ENCODE data around the gene BTBD8.
"Not testable (repeated sequence)": the region's sequence is repeated elsewhere in the genome, so short reads cannot be mapped to it uniquely, and the experiment has no call there.

The BTBD8 gene

GRCh38 chr1:92043621-92044020 is 36.5 kb upstream of the BTBD8 start:
- no peak for DNase-seq (ENCODE audit: low read depth)
- no peak for TF ChIP-seq CTCF (conservative IDR thresholded peaks at IDR 0.05; ENCODE audit: low read depth, low read length)
- H3K4me3 ChIP-seq (ENCODE audit: low read length) = no peak overlapping the region

- no peak overlapping the region for H3K4me3 ChIP-seq (ENCODE audit: low read length)
- no peak for TF ChIP-seq CTCF (conservative IDR thresholded peaks at IDR 0.05; ENCODE audit: low read depth, low read length)
- no peak for DNase-seq (ENCODE audit: low read depth)
Observed at GRCh38 chr1:92045766-92046495, 34.2 kb upstream of the BTBD8 start.

DNA sequence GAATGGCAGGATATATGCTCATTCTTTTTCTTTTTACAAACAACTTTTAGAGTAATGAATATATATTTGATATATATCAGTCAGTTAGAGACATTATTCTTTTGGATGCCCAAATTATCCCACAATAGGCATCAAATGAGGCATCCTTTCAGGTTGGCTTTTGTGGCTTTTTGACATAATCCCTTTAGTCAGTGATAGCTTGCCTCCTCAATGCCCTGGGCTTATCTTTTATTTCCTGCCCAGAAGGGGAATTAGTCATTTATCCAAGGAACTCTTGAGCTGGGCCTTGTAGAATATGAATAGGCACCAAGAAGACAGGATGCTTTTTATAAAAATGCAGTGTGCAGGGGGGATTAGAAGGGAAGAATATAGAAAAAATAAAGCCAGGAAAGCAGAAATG is 28.2 kb upstream of the BTBD8 start:
- DNase-seq (ENCODE audit: low read depth) = no peak
- H3K4me3 ChIP-seq (ENCODE audit: low read length) = no peak overlapping the region

DNA sequence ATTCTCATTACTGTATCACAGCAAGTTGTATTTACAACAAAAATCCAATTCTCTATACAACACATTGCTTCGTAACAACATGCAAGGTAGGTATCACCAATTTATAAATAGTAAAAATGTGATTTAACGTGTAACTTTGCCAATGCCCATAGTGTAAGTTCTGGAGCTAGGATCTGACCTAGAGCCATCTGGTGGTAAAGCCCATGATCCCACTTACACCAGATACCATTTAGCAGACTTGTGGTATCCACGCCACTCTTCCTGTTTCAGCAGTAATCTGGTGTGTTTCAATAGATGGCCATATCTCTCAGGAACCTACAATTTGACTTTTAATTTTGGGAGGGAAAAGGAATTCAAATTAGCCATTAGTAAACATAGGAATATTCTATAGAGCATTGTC is 15.1 kb upstream of the BTBD8 start:
- no peak for TF ChIP-seq CTCF (conservative IDR thresholded peaks at IDR 0.05; ENCODE audit: low read depth, low read length)
- H3K4me3 ChIP-seq (ENCODE audit: low read length) = no peak overlapping the region
- no peak for DNase-seq (ENCODE audit: low read depth)

More for the DNA sequence above, 28.2 kb upstream of the BTBD8 start:
- TF ChIP-seq CTCF (conservative IDR thresholded peaks at IDR 0.05; ENCODE audit: low read depth, low read length) = no peak

GRCh38 chr1:92066321-92066720 is 13.8 kb upstream of the BTBD8 start:
- no peak for DNase-seq (ENCODE audit: low read depth)
- no peak overlapping the region for H3K4me3 ChIP-seq (ENCODE audit: low read length)
- no peak for TF ChIP-seq CTCF (conservative IDR thresholded peaks at IDR 0.05; ENCODE audit: low read depth, low read length)

GRCh38 chr1:92070892-92071291 is 9.3 kb upstream of the BTBD8 start:
- no peak for TF ChIP-seq CTCF (conservative IDR thresholded peaks at IDR 0.05; ENCODE audit: low read depth, low read length)
- DNase-seq (ENCODE audit: low read depth) = no peak
- H3K4me3 ChIP-seq (ENCODE audit: low read length) = no peak overlapping the region

DNA sequence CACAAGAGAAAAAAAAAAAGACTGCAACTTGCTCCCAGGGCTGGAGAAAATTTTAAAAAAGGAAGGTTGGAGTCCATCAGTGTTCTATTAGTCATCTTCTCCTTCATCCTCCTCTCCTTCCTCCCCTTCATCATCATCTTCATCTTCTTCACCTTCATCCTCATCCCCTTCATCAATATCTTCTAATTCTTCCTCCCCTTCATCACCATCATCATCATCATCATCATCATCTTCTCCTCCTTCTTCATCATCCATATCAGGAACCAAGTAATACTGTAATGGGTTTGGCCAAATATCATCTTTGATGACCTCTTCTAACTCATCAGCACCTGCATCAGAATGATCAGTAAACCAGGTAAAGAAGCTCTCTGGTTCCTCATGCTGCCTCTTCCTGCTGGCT is 5.7 kb upstream of the BTBD8 start:
- not testable (repeated sequence) for DNase-seq (ENCODE audit: low read depth); H3K4me3 ChIP-seq (ENCODE audit: low read length)
